Common myeloid progenitor, CD34-positive (primary cell): Measurements from ENCODE around the gene SMAP1.
"Not testable (repeated sequence)": the region's sequence is repeated elsewhere in the genome, so short reads cannot be mapped to it uniquely, and the experiment has no call there.

Experiments
- CTCF ChIA-PET: fragments of 350-600 bp; sonication (Branson Sonifier 250); formaldehyde crosslinking; loops from one replicate; lab custom pipeline; 2021; ENCODE audit warnings: antibody characterized with exemption; lab: Charles Lee
- POLR2A ChIA-PET: fragments of 350-600 bp; sonication (Branson Sonifier 250); formaldehyde crosslinking; loops from one replicate; lab custom pipeline; 2021; ENCODE audit warnings: antibody characterized with exemption; lab: Charles Lee
- DNase-seq, 3 donors: peaks; one replicate each; pipeline versions ENCODE4 v3.0.0 to v3.0.0-alpha.2; 2013
- H3K27ac ChIP-seq, 2 experiments: 1 replicate in 1 of 2; 2 replicates in 1 of 2; pipeline ENCODE4 v1.7.0; 2013; ENCODE audit warnings: inconsistent platforms in 2 of 2, low read length in 2 of 2, mild to moderate bottlenecking in 2 of 2, low read depth in 1 of 2, moderate library complexity in 1 of 2; ENCODE audit not compliant: severe bottlenecking in 2 of 2, insufficient read depth in 1 of 2, poor library complexity in 1 of 2
- H3K27me3 ChIP-seq, 5 experiments: replicated peaks in 2 of 5; 1 replicate in 3 of 5; 2 replicates in 2 of 5; pipeline versions ENCODE4 v1.6.1 to v1.7.0; 2013; ENCODE audit warnings: low read length in 4 of 5, mild to moderate bottlenecking in 2 of 5, moderate library complexity in 2 of 5, inconsistent platforms in 1 of 5; ENCODE audit not compliant: insufficient read depth in 5 of 5, control insufficient read depth in 4 of 5
- H3K36me3 ChIP-seq, 4 experiments: 1 replicate in 2 of 4; 2 replicates in 2 of 4; pipeline versions ENCODE4 v1.6.1 to v1.7.0; 2013; ENCODE audit warnings: low read length in 3 of 4, control low read depth in 1 of 4, mild to moderate bottlenecking in 1 of 4; ENCODE audit not compliant: control insufficient read depth in 4 of 4, insufficient read depth in 4 of 4
- H3K4me1 ChIP-seq, 4 experiments: 1 replicate in 3 of 4; 2 replicates in 1 of 4; pipeline versions ENCODE4 v1.6.1 to v1.7.1; 2013; ENCODE audit warnings: low read length in 3 of 4, mild to moderate bottlenecking in 3 of 4, control low read depth in 1 of 4, inconsistent platforms in 1 of 4, moderate library complexity in 1 of 4; ENCODE audit not compliant: control insufficient read depth in 4 of 4, insufficient read depth in 4 of 4; ENCODE audit errors: control extremely low read depth in 1 of 4
- H3K4me3 ChIP-seq, 7 experiments: 1 replicate in 4 of 7; 2 replicates in 3 of 7; pipeline versions ENCODE4 v1.5.1 to v1.7.0; 2013; ENCODE audit warnings: mild to moderate bottlenecking in 7 of 7, low read length in 6 of 7, moderate library complexity in 6 of 7, inconsistent platforms in 2 of 7, low read depth in 2 of 7, control low read depth in 1 of 7; ENCODE audit not compliant: insufficient read depth in 4 of 7, control insufficient read depth in 1 of 7; ENCODE audit errors: extremely low read depth in 1 of 7
- H3K9me3 ChIP-seq, 5 experiments: 1 replicate in 4 of 5; 2 replicates in 1 of 5; pipeline versions ENCODE4 v1.6.1 to v1.7.1; 2013; ENCODE audit warnings: low read length in 4 of 5, mild to moderate bottlenecking in 2 of 5, inconsistent platforms in 1 of 5, low read depth in 1 of 5, moderate library complexity in 1 of 5; ENCODE audit not compliant: control insufficient read depth in 4 of 5, insufficient read depth in 2 of 5; ENCODE audit errors: control extremely low read depth in 1 of 5
- WGBS: methylation state at CpG from one replicate; pipeline ENCODE4 v1.1.5; 2013; ENCODE audit not compliant: insufficient coverage; 5-methylcytosine and 5-hydroxymethylcytosine counted together

SMAP1 gene

DNA sequence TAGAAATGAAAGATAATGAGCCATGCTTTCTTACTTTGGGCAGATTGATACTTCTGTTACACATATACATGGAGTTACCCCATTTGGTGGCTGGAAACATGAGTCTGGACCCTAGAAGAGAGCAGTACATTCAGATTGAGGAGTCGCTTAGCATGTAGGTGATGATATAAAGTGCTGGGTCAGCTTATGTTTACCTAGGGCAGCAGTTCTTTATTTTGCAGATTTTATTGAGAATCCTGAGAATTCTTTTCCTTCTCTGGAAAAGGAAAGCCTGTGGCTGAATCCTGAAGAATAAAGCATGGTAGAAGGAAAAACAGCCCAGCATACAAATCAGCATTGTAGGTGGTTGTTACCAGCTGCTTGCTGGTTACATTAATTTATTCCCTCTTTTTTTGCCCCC, 91.2 kb downstream of the SMAP1 start:
- POLR2A ChIA-PET, result no interaction called here
- CTCF ChIA-PET, result no interaction called here
- peaks cover 0 to 3% (median 0%) of the 10 kb centered on the region in 5 experiments for H3K9me3 ChIP-seq

DNA sequence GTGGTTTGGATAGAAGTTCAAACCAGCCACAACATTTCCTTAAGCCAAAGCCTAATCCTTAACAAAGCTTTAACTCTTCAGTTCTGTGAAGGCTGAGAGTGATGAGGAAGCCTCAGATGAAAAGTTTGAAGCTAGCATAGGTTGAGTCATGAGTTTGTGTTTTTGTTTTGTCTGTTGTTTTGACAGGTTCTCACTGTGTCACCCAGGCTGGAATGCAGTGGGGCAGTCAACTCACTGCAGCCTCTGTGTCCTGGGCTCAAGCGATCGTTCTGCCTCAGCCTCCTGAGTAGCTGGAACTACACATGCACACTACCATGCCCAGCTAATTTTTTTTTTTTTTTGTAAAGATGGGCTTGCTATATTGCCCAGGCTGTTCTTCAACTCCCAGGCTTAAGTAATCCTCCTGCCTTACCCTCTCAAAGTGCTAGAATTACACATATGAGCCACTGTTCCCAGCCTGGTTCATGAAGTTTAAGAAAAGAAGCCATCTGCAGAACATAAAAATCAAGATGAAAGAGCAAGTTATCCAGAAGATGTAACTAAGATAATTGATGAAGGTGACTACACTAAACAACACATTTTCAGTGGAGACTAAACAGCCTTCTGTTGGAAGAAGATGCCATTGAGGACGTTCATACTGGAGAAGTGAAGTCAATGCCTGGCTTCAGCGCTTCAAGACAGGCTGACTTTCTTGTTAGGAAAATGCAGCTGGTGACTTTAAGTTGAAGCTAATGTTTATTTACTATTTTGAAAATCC, 96.2 kb downstream of the SMAP1 start:
- Histone ChIP-seq H3K36me3 (peaks cover 0 to 5% (median 4%) of the 10 kb centered on the region in 4 experiments), H3K27ac (no peak overlapping the region), H3K27me3 (no peaks in the 10 kb centered on the region), H3K4me3 (no peak overlapping the region), H3K4me1 (no peaks in the 10 kb centered on the region), H3K9me3 (no peaks in the 10 kb centered on the region)
- 94% methylated on average over 2 of the region's 4 CpGs for WGBS
- no peak for DNase-seq
- POLR2A ChIA-PET, result no interaction called here
- CTCF ChIA-PET, result interaction anchor here (1.0 kb wide), 1 partner anchor 23 kb away, joined by 3 read pairs; no protein-coding TSS in a partner anchor

More for the DNA sequence above, 91.2 kb downstream of the SMAP1 start:
- Histone ChIP-seq H3K4me3 (no peak overlapping the region), H3K27me3 (no peaks in the 10 kb centered on the region), H3K4me1 (no peaks in the 10 kb centered on the region), H3K27ac (no peak overlapping the region), H3K36me3 (peaks cover 0 to 13% (median 5%) of the 10 kb centered on the region in 4 experiments)
- WGBS, result 100% methylated on average over 1 of the region's 1 CpG
- no peak for DNase-seq

- Histone ChIP-seq H3K36me3 (peaks cover 0 to 5% (median 4%) of the 10 kb centered on the region in 4 experiments), H3K27me3 (no peaks in the 10 kb centered on the region), H3K4me3 (no peak overlapping the region), H3K27ac (no peak overlapping the region), H3K9me3 (no peaks in the 10 kb centered on the region), H3K4me1 (no peaks in the 10 kb centered on the region)
- WGBS, result no CpG with 5 or more reads among the region's 4 CpGs
- CTCF ChIA-PET, result no interaction called here
- POLR2A ChIA-PET, result no interaction called here
- no peak for DNase-seq
These were observed 97.0 kb downstream of the SMAP1 start for GRCh38 chr6:70764706-70765105.

DNA sequence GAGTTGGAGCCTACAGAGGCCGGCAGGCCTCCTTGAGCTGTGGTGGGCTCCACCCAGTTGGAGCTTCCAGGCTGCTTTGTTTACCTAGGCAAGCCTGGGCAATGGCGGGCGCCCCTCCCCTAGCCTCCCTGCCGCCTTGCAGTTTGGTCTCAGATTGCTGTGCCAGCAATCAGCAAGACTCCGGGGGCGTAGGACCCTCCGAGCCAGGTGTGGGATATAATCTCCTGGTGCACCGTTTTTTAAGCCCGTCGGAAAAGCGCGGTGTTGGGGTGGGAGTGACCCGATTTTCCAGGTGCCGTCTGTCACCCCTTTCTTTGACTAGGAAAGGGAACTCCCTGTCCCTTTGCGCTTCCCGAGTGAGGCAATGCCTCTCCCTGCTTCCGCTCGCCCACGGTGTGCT, 103.7 kb downstream of the SMAP1 start:
- H3K4me1 ChIP-seq, H3K27me3 ChIP-seq, H3K36me3 ChIP-seq, POLR2A ChIA-PET, H3K27ac ChIP-seq, DNase-seq, H3K9me3 ChIP-seq, H3K4me3 ChIP-seq, CTCF ChIA-PET: not testable (repeated sequence)
- WGBS, result 99% methylated on average over 15 of the region's 19 CpGs

DNA sequence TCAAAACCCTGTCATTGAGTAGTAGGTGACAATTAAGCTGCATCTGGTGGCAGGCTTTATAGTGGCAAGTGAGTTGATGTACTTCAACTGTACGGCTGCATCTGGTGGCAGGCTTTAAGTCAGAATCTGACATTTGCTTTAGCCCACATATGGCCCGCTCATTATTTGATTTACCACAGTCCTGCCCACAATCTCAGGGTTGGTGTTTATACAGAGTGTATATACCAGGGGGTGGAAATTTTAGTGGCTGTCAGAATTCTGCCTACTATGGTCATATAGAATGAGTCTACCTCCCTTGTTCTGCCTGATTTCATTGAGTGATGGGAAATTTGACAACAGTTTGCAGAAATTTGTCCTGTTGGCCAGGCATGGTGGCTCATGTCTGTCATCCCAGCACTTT, 112.3 kb downstream of the SMAP1 start:
- H3K27me3 ChIP-seq, result no peaks in the 10 kb centered on the region
- CTCF ChIA-PET, result no interaction called here
- H3K27ac ChIP-seq, result no peak overlapping the region
- H3K36me3 ChIP-seq, result peaks cover 0 to 11% (median 4%) of the 10 kb centered on the region in 4 experiments
- peaks cover 0 to 14% (median 13%) of the 10 kb centered on the region in 5 experiments for H3K9me3 ChIP-seq
- no CpG with 5 or more reads among the region's 2 CpGs for WGBS
- no peak for DNase-seq
- POLR2A ChIA-PET, result no interaction called here
- H3K4me3 ChIP-seq, result no peak overlapping the region
- no peaks in the 10 kb centered on the region for H3K4me1 ChIP-seq

GRCh38 chr6:70790483-70791224, 123.0 kb downstream of the SMAP1 start:
- ChIA-PET POLR2A (no interaction called here), CTCF (no interaction called here)
- DNase-seq, result no peak
- 90% methylated on average over 2 of the region's 3 CpGs for WGBS
- H3K4me1 ChIP-seq, result no peaks in the 10 kb centered on the region
- H3K9me3 ChIP-seq, result peaks cover 0 to 3% (median 2%) of the 10 kb centered on the region in 5 experiments
- no peak overlapping the region for H3K4me3 ChIP-seq
- H3K36me3 ChIP-seq, result peaks cover 0 to 3% (median under 1%) of the 10 kb centered on the region in 4 experiments
- H3K27me3 ChIP-seq, result no peaks in the 10 kb centered on the region
- H3K27ac ChIP-seq, result no peak overlapping the region

GRCh38 chr6:70797625-70798024, 129.9 kb downstream of the SMAP1 start:
- no CpG with 5 or more reads among the region's 1 CpG for WGBS

More at GRCh38 chr6:70797625-70798024, 129.9 kb downstream of the SMAP1 start:
- Histone ChIP-seq H3K9me3 (peaks cover 0 to 1% (median 0%) of the 10 kb centered on the region in 5 experiments), H3K4me1 (no peaks in the 10 kb centered on the region), H3K36me3 (peaks cover 0 to 5% (median 3%) of the 10 kb centered on the region in 4 experiments), H3K4me3 (no peak overlapping the region), H3K27ac (no peak overlapping the region), H3K27me3 (no peaks in the 10 kb centered on the region)
- DNase-seq, result no peak
- POLR2A ChIA-PET, result no interaction called here
- CTCF ChIA-PET, result no interaction called here
